ENCODE data around the gene CDC42SE1. TPM values are rescaled to one million over a fixed set of nuclear protein-coding genes. Genes with fewer than 3 reads are reported as not detected.
A peak's percentile ranks its signal among the peaks of the same experiment; 100 is the strongest.

The CDC42SE1 gene
- total and polyA plus RNA-seq, 9 of the 15 experiments (the other 6 are each of a cell fraction or from before 2014, with no cell fraction given), result 78.1 to 189 (median 114) TPM

DNA sequence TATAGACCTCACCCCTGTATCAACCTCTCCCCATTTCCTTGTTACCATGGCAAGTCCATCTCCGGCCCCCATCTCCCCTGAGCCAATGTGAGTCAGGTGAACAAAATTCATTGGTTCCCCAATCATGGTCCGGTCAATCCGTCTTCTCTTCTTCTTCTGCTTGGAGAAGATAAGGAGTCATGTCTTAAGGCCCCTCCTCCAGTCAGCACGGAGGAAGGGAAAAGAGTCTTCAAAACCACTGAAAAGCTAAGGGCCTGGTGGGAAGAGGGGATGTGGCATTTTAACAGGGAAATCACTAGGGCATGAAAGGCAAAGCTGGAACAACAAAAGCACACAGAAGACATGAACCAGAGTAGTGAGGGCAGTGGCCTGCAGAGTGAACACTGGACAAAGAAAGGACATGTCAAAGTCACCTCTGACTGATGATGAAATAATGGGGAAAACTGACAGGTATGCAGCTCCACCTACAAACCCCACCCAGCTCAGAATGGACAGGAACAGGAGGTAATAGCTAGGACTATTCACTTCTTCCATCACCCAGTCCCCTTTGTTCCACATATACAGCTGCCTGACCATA, 4.4 kb downstream of the CDC42SE1 start (continued):
- TF ChIP-seq ZNF280A (IDR thresholded peaks at IDR 0.05; ENCODE audit: low read depth, partially characterized antibody), result no peak
- TF ChIP-seq HDAC1 (IDR thresholded peaks at IDR 0.05), result peak in 1 of 2 experiments; percentile 88; a peak in 2 of 4 replicates
- TF ChIP-seq ZNF24 (IDR thresholded peaks at IDR 0.05), result peak; percentile 31; the same call in 1 of the 2 replicates
- 0 out of 2 replicates have a peak, but pooled peaks have one; percentile 17 for TF ChIP-seq OTX1 (CRISPR knock-in tag; IDR thresholded peaks at IDR 0.05)
- TF ChIP-seq, protein P1, sequence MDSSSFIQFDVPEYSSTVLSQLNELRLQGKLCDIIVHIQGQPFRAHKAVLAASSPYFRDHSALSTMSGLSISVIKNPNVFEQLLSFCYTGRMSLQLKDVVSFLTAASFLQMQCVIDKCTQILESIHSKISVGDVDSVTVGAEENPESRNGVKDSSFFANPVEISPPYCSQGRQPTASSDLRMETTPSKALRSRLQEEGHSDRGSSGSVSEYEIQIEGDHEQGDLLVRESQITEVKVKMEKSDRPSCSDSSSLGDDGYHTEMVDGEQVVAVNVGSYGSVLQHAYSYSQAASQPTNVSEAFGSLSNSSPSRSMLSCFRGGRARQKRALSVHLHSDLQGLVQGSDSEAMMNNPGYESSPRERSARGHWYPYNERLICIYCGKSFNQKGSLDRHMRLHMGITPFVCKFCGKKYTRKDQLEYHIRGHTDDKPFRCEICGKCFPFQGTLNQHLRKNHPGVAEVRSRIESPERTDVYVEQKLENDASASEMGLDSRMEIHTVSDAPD (CRISPR knock-in tag; IDR thresholded peaks at IDR 0.05), result no peak
- no peak for TF ChIP-seq ZBED1 (IDR thresholded peaks at IDR 0.05)
- TF ChIP-seq SMARCB1 (IDR thresholded peaks at IDR 0.05; ENCODE audit: insufficient read length, low read depth), result no peak
- TF ChIP-seq ZNF165 (CRISPR knock-in tag; IDR thresholded peaks at IDR 0.05; ENCODE audit: borderline replicate concordance), result no peak
- TF ChIP-seq POLR3A (IDR thresholded peaks at IDR 0.05; ENCODE audit: borderline replicate concordance, extremely low read depth, insufficient read depth, insufficient read length), result no peak
- no peak for TF ChIP-seq ID3 (CRISPR knock-in tag; IDR thresholded peaks at IDR 0.05)
- 0 out of 2 replicates have a peak, but pooled peaks have one; percentile 43 for TF ChIP-seq ID3 (tag; IDR thresholded peaks at IDR 0.05)
- TF ChIP-seq FOXJ3 (CRISPR knock-in tag; IDR thresholded peaks at IDR 0.05), result no peak
- TF ChIP-seq ZBTB11 (CRISPR knock-in tag; IDR thresholded peaks at IDR 0.05), result 0 out of 6 replicates have a peak, but pooled peaks of 1 of the 3 experiments have one; percentile 28
- TF ChIP-seq TAF9B (IDR thresholded peaks at IDR 0.05; ENCODE audit: partially characterized antibody), result peak; percentile 22
- TF ChIP-seq ZNF224 (CRISPR knock-in tag; IDR thresholded peaks at IDR 0.05), result no peak
- TF ChIP-seq NRF1 (conservative IDR thresholded peaks at IDR 0.05 in 1 of 2, IDR thresholded peaks at IDR 0.05 in 1 of 2), result no peak
- TF ChIP-seq, protein P2, sequence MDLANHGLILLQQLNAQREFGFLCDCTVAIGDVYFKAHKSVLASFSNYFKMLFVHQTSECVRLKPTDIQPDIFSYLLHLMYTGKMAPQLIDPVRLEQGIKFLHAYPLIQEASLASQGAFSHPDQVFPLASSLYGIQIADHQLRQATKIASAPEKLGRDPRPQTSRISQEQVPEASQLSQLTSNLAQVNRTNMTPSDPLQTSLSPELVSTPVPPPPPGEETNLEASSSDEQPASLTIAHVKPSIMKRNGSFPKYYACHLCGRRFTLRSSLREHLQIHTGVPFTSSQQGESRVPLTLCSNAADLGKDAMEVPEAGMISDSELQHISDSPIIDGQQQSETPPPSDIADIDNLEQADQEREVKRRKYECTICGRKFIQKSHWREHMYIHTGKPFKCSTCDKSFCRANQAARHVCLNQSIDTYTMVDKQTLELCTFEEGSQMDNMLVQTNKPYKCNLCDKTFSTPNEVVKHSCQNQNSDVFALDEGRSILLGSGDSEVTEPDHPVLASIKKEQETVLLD (IDR thresholded peaks at IDR 0.05), result peak; percentile 55; the same call in 1 of the 2 replicates
- no peak for TF ChIP-seq L3MBTL2 (IDR thresholded peaks at IDR 0.05)

All from K562 (cell line).